Endothelial cell (in vitro differentiated cells): ENCODE results near the gene LIFR. TPM values are rescaled to one million over a fixed set of nuclear protein-coding genes. Genes with fewer than 3 reads are reported as not detected.

Source experiments
- DNase-seq: peaks from one replicate; pipeline ENCODE4 v3.0.0; 2021; ENCODE audit warnings: low spot score
- H3K27ac Mint-ChIP-seq: one replicate; pipeline ENCODE4 v1.8.0; 2021; ENCODE audit warnings: mixed read lengths, inconsistent platforms; ENCODE audit not compliant: unreplicated experiment
- H3K27me3 Mint-ChIP-seq: one replicate; pipeline ENCODE4 v1.8.0; 2021; ENCODE audit warnings: mild to moderate bottlenecking, moderate library complexity, mixed read lengths, inconsistent platforms; ENCODE audit not compliant: unreplicated experiment
- H3K36me3 Mint-ChIP-seq: one replicate; pipeline ENCODE4 v1.8.0; 2021; ENCODE audit warnings: mild to moderate bottlenecking, low read depth, mixed read lengths, inconsistent platforms; ENCODE audit not compliant: unreplicated experiment
- H3K4me1 Mint-ChIP-seq: one replicate; pipeline ENCODE4 v1.8.0; 2021; ENCODE audit warnings: mild to moderate bottlenecking, mixed read lengths, inconsistent platforms; ENCODE audit not compliant: unreplicated experiment
- H3K4me3 Mint-ChIP-seq: one replicate; pipeline ENCODE4 v1.8.0; 2021; ENCODE audit warnings: mild to moderate bottlenecking, mixed read lengths, inconsistent platforms; ENCODE audit not compliant: unreplicated experiment
- H3K9me3 Mint-ChIP-seq: one replicate; pipeline ENCODE4 v1.8.0; 2021; ENCODE audit warnings: mixed read lengths, inconsistent platforms; ENCODE audit not compliant: unreplicated experiment
- CTCF ChIP-seq: fragments of 200-600 bp; sonication (generic); IDR thresholded peaks from one replicate; pipeline ENCODE4 v1.5.0; 2021; ENCODE audit warnings: antibody characterized with exemption; ENCODE audit not compliant: unreplicated experiment
- total RNA-seq: library from RNA; stranded (reverse); fragmentation: NEBNext Ultra II Directional; extraction: Animal tissue kit (Norgen Biotek cat#: 25700); gene quantifications from one replicate; pipeline ENCODE4 v1.2.1, GENCODE V29; 2021; ENCODE audit not compliant: unreplicated experiment

Gene LIFR
- total RNA-seq, 1 donor from 2014 or later, result 96.0 TPM

- no peak overlapping the region for H3K27ac Mint-ChIP-seq
Observed at GRCh38 chr5:38515646-38516045, 40.8 kb downstream of the LIFR start.

GRCh38 chr5:38515092-38515491 is 41.4 kb downstream of the LIFR start:
- TF ChIP-seq CTCF, result no peak
- Mint-ChIP-seq H3K36me3 (peaks cover 24% of the 10 kb centered on the region), H3K27me3 (peaks cover 5% of the 10 kb centered on the region), H3K4me1 (peaks cover 4% of the 10 kb centered on the region), H3K27ac (no peak overlapping the region), H3K9me3 (no peaks in the 10 kb centered on the region), H3K4me3 (no peak overlapping the region)
- no peak for DNase-seq

More at GRCh38 chr5:38515646-38516045, 40.8 kb downstream of the LIFR start:
- TF ChIP-seq CTCF, result no peak
- Mint-ChIP-seq H3K9me3 (no peaks in the 10 kb centered on the region), H3K4me1 (peaks cover 4% of the 10 kb centered on the region), H3K27me3 (peaks cover 5% of the 10 kb centered on the region), H3K4me3 (no peak overlapping the region), H3K36me3 (peaks cover 24% of the 10 kb centered on the region)
- no peak for DNase-seq

GRCh38 chr5:38509185-38509584 is 47.3 kb downstream of the LIFR start:
- DNase-seq, result no peak
- Mint-ChIP-seq H3K36me3 (peaks cover 14% of the 10 kb centered on the region), H3K27ac (no peak overlapping the region), H3K4me3 (no peak overlapping the region), H3K4me1 (no peaks in the 10 kb centered on the region), H3K27me3 (peaks cover 2% of the 10 kb centered on the region), H3K9me3 (no peaks in the 10 kb centered on the region)
- TF ChIP-seq CTCF, result no peak

GRCh38 chr5:38506302-38506701 is 50.1 kb downstream of the LIFR start:
- no peaks in the 10 kb centered on the region for H3K9me3 Mint-ChIP-seq
- no peak overlapping the region for H3K4me3 Mint-ChIP-seq
- H3K36me3 Mint-ChIP-seq, result peaks cover 13% of the 10 kb centered on the region
- H3K4me1 Mint-ChIP-seq, result no peaks in the 10 kb centered on the region
- H3K27me3 Mint-ChIP-seq, result no peaks in the 10 kb centered on the region
- no peak overlapping the region for H3K27ac Mint-ChIP-seq
- no peak for TF ChIP-seq CTCF
- no peak for DNase-seq

GRCh38 chr5:38500573-38501260 is 55.7 kb downstream of the LIFR start:
- Mint-ChIP-seq H3K4me3 (no peak overlapping the region), H3K36me3 (peaks cover 4% of the 10 kb centered on the region), H3K27ac (no peak overlapping the region), H3K27me3 (no peaks in the 10 kb centered on the region), H3K4me1 (no peaks in the 10 kb centered on the region), H3K9me3 (no peaks in the 10 kb centered on the region)
- no peak for DNase-seq
- no peak for TF ChIP-seq CTCF
